Hematopoietic multipotent progenitor cell treated with erythropoietin and hydrocortisone succinate and interleukin-3 and kit ligand, for 6 days (in vitro differentiated cells): Measurements from ENCODE around the gene PRRT1B.
A peak's percentile ranks its signal among the peaks of the same experiment; 100 is the strongest.

ENCODE experiments used
- DNase-seq: peaks from one replicate; pipeline ENCODE4 v3.0.0-alpha.2; 2015

PRRT1B gene

DNA sequence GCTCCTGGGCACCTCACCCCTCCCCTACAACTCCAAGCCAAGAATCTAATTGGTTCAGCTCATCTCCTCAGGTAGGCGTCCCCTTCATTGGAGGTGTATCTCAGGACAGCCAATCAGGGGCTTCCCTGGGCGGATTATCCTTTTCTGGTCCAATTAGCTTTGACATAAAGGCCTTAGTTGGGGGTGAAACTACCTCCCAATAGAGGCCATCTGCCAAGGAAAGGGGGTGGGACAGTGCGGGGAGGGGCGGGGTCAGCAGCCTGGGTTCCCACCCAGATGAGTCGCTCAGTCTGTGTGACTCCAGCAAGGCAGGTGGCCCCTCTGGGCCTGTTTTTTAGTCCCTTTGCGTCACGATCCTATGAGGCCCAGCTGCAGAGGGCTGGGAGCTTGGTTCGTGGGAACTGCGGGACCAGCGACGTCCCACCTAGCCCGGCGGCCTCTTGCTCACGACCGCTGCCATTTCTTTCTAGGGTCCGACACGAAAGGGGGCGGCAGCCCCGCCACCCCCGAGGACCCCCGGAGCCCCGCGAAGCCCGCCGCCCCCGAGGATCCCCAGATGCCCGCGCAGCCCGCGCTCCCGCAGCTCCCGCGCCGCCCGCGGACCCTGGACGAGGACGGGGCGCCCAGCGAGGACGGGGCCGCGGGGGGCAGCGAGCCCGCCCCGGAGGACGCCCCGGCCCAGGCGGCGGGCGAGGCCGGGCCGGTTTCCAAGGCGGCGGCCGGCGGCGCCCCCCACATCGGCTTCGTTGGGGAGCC is 8.9 kb downstream of the PRRT1B start:
- DNase-seq, result peak; percentile 39

DNA sequence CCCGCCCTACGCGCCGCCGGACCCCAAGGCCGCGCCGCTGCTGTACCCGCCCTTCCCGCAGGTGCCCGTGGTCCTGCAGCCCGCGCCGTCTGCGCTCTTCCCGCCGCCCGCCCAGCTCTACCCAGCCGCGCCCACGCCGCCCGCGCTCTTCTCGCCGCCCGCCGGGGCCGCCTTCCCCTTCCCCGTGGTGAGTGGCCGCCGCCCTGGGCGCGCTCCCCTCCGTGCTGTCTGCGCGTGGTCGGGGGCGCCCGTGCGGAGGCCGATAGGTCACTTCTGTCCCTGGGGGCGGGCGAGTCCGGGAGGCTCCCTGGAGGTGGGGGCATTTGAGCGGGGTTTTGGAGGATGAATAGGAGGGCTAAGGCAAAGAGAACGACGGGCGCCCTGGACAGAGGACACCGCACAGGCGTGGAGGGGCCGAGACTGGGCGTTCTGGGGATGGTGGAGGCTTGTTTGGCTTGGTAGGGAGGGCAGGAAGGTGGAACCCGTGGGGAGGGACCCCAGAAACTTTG is 9.6 kb downstream of the PRRT1B start:
- peak; percentile 28 for DNase-seq

GRCh38 chr9:131555841-131556673 is 10.7 kb downstream of the PRRT1B start:
- DNase-seq, result peak; percentile 32

DNA sequence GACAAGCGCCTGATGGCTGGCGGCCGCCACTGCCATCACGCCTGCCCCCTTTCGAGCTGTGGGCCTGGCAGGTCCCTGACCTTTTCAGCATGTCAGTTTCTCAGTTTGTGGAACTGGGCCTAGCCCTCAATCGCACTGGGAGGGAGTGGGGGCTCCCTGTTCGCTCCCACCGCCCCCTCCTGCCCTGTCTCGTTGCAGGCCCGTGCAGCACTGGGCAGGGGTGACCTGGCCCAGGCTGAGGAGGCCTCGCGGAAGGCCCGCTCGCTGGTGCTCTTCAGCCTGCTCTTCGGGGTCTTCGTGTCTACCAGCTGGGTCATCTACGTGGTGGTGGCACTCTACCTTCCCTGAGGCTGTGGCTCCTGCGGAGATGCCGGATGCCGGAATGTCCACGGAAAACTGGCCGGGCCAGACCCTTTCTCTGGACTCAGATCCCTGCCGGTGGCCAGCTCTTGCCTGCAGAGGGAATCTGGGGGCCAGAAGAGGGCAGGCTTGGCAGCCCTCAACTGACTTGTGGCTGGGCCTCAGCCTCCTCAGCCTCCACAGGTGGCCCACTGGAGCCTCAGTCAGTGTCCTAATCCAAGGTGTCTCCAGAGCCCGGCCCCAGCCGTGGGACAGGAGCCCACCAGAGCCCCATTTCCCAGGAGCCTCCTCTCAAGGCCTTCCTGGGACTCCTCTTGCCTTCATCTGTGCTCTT is 12.7 kb downstream of the PRRT1B start:
- DNase-seq, result no peak

- DNase-seq, result peak; percentile 18
These were observed 14.2 kb downstream of the PRRT1B start for GRCh38 chr9:131559421-131560000.

DNA sequence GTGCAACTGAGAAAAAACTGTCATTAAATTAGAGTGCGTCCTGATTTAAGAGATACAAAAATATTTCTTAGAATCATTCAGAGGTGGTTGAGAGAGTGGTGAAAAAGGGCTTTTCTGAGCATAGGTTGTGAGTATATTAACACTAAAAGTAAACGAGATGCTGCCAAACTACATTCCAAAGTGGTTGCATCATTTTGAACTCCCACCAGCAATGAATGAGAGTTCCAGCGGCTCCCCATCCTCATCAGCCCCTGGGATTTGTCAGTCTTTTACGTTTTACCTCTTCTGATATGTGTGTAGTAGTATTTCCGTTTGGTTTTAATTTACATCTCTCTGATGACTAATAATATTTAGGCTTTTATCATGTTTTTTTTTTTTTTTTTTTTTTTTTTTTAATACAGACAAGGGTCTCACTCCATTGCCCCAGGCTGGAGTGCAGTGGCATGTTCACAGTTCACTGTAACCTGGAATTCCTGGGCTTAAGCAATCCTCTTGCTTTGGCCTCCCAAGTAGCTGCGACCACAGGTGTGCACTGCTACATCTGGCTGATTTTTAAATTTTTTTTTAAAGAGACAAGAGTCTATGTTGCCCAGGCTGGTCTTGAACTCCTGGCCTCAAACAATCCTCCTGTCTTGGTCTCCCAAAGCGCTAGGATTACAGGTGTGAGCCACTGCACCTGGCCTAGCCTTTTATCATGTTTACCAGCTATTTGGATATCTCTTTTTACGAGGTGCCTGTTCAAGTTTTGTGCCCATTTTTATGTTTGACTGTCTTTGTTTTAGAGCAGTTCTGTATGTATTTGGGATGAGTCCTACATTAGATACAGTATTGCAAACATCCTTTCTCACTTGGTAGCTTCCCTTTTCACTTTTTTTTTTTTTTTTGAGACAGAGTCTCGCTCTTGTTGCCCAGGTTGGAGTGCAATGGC is 17.0 kb downstream of the PRRT1B start:
- DNase-seq, result no peak

- DNase-seq, result no peak
These were observed 20.0 kb downstream of the PRRT1B start for GRCh38 chr9:131565369-131565768.

DNA sequence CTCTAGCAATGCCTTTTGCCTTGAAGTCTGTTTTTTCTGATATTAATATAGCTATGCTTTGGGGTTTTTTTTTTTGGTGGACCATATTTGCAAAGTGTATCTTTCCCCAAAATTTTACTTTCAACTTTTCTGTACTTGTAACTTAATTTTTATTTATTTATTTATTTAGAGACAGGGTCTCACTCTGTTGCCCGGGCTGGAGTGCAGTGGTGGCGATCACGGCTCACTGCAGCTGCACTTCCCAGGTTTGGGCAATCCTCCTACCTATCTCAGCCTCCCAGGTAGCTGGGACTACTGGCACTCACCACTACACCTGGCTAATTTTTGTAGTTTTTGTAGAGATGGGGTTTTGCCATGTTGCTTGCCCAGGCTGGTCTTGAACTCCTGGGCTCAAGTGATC is 20.8 kb downstream of the PRRT1B start:
- DNase-seq, result no peak

DNA sequence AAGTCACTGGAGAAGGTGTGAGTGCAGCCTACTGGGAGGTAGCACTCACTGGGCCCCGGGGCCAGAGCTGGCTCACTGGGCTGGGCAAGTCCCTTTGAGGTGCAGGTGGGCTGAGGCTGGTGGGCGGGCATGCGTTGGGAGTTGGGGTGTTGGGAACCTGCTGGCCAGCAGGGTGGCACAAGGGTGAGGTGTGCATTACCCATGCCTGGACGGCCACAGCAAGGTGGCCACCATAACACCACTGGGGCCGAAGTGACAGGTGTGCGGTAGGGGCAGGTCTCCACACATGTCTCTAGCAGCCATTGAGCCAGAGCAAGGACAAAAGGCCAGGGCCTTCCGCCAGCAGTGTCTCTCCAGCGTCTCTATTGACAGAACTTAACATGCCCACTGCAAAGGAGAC is 22.6 kb downstream of the PRRT1B start:
- DNase-seq, result no peak

DNA sequence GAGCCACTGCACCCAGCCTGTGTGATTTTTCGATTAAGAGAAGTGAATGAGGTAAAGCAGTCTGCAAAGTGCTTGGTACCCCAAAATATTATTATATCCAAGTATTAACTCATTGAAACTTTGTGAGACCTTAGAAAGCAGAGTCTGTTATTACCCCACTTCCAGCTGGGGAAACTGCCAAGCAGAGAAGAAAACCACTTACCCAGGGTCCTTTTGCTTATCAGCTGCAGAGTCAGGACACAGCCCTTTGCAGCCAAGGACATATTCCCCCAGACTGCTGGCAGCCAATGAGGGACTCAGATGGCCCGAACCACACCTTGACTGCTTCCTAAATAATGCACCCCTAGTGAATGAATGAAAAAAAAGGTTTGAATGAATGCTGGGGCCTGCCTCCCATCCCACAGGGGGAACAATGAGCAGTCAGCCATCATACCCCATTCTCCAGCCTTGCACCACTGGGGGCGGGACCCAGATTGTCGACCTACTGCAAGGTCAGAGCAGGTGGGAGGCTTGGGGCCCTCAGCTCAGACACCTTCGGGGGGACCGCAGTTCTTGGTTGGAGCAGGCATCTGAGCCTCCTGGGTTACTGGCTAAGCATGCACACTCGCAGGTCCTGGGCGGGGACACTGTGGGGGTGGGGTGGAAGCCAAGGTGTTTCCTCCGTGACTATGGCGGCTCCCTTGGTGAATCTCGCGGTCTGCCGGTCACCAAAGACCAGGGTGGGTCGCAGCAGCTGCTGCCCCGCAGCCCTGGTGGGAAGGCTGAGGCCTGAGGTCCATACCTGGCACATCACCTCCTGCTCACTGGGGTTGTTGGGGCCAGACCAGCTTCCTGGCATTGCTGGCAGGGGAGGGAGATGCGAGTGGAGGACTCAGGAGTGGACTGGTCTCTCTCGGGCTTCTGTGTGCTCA is 29.7 kb downstream of the PRRT1B start:
- DNase-seq, result peak; percentile 64

- no peak for DNase-seq
These were observed 30.9 kb downstream of the PRRT1B start for GRCh38 chr9:131575946-131576853.

- no peak for DNase-seq
These were observed 32.0 kb downstream of the PRRT1B start for GRCh38 chr9:131577005-131578000.

GRCh38 chr9:131578021-131578420 is 32.7 kb downstream of the PRRT1B start:
- DNase-seq, result no peak

DNA sequence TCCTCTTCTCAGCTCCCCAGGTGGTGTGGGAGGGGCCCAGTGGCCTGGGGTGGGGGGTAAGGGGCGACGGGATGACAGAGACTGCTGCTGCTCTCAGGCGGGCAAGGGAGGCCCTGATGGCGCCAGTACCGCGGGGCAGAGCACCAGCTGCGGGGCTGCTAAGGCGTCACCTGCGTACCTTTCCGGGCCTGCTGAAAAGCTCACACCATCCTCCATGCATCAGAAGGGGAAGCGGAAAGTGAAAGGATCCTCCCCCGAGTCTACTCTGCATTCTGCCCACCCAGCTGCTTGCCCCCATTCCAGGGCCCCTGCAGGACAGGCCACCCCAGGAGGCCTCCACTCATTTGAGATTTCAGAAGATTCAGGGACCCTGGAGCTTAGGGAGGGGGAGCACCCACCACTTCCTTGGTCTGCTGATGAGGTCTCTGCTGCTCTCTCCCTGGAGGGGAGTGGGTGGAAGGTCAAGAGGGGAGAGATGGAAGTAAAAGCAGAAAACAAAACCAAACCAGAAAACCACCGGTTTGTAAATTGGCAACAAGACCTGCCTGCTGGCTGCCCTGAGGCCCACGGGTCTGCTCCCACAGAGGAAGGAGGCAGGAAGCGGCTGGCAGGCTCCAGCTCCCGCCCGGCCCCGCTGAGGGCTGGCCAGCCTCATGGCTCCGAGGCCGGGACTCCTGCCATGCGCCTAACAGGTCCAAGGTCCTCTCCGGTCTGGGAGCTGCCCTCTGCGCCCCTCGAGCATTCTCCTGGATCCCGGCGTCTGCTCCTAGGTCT is 33.6 kb downstream of the PRRT1B start:
- no peak for DNase-seq

DNA sequence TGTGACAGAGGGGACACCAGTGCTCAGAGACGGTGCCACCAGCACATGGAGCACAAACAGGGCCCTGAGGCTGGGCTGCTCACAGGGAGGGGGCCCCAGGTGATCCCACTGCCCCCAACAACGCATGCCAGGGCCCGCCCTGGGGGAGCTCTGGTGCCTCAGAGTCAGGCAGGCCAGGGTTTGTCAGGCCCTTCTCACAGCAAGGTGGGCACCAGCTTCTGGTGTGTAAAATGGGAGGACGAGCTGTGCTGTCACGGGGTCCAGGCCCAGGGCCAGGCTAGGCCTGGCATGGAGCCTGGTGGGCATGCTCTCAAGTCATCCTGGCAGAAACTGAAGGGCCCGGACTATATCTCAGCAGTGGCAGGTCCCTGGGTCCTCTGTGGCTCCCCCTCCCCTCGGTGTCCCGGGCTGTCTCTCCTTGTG is 34.5 kb downstream of the PRRT1B start:
- no peak for DNase-seq

DNA sequence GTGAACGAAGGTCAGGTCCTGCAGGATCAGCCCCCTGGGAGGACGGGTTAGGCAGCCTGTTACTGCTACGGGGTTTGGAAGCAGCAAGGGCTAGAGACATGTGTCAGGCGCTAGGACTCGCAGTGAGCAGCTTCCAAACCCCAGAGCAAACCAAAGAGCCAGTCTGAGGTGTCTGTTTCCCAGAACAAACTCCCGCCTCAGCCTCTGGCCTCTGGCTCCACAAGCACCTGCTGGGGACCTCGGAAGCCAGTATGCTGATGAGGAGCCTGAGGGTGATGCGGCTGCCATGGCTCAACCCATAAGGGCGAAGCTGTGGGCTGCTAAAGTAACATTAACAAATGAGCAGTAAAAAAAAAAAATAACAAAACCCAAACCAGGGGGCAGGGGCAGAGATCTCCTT is 35.0 kb downstream of the PRRT1B start:
- no peak for DNase-seq

DNA sequence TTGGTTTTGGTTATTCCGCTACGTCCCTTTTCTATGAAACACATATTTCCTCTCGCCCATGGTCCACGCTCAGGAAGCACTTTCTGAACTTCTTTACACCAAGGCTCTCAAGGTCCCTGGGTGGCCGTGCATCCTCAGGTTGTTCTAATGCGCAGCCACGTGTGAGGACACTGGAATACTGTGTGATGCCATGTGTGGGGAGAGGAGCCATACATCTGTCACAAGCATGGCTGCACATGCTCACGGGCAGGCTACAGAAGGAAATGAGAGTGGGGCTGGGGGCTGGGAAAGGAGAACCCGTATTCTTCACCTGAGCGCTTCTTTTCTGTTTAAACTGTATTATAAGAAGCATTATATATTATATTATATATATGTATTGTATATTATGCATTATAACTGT is 36.7 kb downstream of the PRRT1B start:
- DNase-seq, result no peak
